GM18858 (cell line): Measurements from ENCODE around the gene DBNDD2.
A peak's percentile ranks its signal among the peaks of the same experiment; 100 is the strongest.

Experiments
- ATAC-seq: cut with Tn5 transposase; IDR thresholded peaks from one replicate; pipeline ENCODE4 v1.9.1; 2021; ENCODE audit not compliant: unreplicated experiment

DBNDD2 gene

GRCh38 chr20:45415822-45416637 is 7.9 kb downstream of the DBNDD2 start, which contains the start of gene PIGT:
PIGT (plus strand) TSS chr20:45416141; CDS start chr20:45416157, 16 bp downstream.
- ATAC-seq: peak; percentile 48

GRCh38 chr20:45416917-45417316 is 8.8 kb downstream of the DBNDD2 start:
- no peak for ATAC-seq

- peak; percentile 79 for ATAC-seq
These were observed 11.4 kb downstream of the DBNDD2 start for GRCh38 chr20:45419188-45420091.

GRCh38 chr20:45420125-45420524 is 12.0 kb downstream of the DBNDD2 start:
- no peak for ATAC-seq

GRCh38 chr20:45423700-45424099 is 15.6 kb downstream of the DBNDD2 start:
- no peak for ATAC-seq

- no peak for ATAC-seq
These were observed 17.5 kb downstream of the DBNDD2 start for GRCh38 chr20:45425561-45425960.

GRCh38 chr20:45426320-45427016 is 18.4 kb downstream of the DBNDD2 start:
- ATAC-seq: no peak

- no peak for ATAC-seq
These were observed 19.4 kb downstream of the DBNDD2 start for GRCh38 chr20:45427236-45428149.

GRCh38 chr20:45429618-45430017 is 21.5 kb downstream of the DBNDD2 start:
- ATAC-seq: no peak

GRCh38 chr20:45432294-45432693 is 24.2 kb downstream of the DBNDD2 start:
- no peak for ATAC-seq

- no peak for ATAC-seq
These were observed 25.2 kb downstream of the DBNDD2 start for GRCh38 chr20:45433316-45433715.

GRCh38 chr20:45433976-45434375 is 25.9 kb downstream of the DBNDD2 start:
- ATAC-seq: no peak

GRCh38 chr20:45436732-45437485 is 28.8 kb downstream of the DBNDD2 start:
- ATAC-seq: no peak

- ATAC-seq: no peak
These were observed 32.3 kb downstream of the DBNDD2 start for GRCh38 chr20:45440424-45440823.

- no peak for ATAC-seq
These were observed 33.0 kb downstream of the DBNDD2 start for GRCh38 chr20:45440891-45441685.

- no peak for ATAC-seq
These were observed 33.7 kb downstream of the DBNDD2 start for GRCh38 chr20:45441746-45442145.

GRCh38 chr20:45444050-45444449 is 36.0 kb downstream of the DBNDD2 start:
- no peak for ATAC-seq

- ATAC-seq: no peak
These were observed 37.9 kb downstream of the DBNDD2 start for GRCh38 chr20:45445805-45446562.
